Fibroblast of skin of back (primary cell): Measurements from ENCODE around the gene ABR.
"Not testable (repeated sequence)": the region's sequence is repeated elsewhere in the genome, so short reads cannot be mapped to it uniquely, and the experiment has no call there.

Experiments
- DNase-seq: peaks from one replicate; pipeline ENCODE4 v3.0.0-alpha.2; 2013

Gene ABR

GRCh38 chr17:1047879-1048470 lies 131.8 kb downstream of the ABR start:
- no peak for DNase-seq

GRCh38 chr17:1047177-1047878 lies 132.5 kb downstream of the ABR start:
- DNase-seq, result peak; percentile 53

- DNase-seq, result no peak
These were observed 134.3 kb downstream of the ABR start for GRCh38 chr17:1045456-1045855.

GRCh38 chr17:1044387-1045009 lies 135.3 kb downstream of the ABR start:
- DNase-seq, result not testable (repeated sequence)

- peak; percentile 63 for DNase-seq
These were observed 136.1 kb downstream of the ABR start for GRCh38 chr17:1043601-1044251.

GRCh38 chr17:1042486-1042885 lies 137.3 kb downstream of the ABR start:
- DNase-seq, result no peak

GRCh38 chr17:1041746-1042145 lies 138.0 kb downstream of the ABR start:
- no peak for DNase-seq

- no peak for DNase-seq
These were observed 139.6 kb downstream of the ABR start for GRCh38 chr17:1040216-1040600.

- peak; percentile 30 for DNase-seq
These were observed 140.1 kb downstream of the ABR start for GRCh38 chr17:1039511-1040215.

- no peak for DNase-seq
These were observed 140.7 kb downstream of the ABR start for GRCh38 chr17:1039123-1039507.

- no peak for DNase-seq
These were observed 141.2 kb downstream of the ABR start for GRCh38 chr17:1038459-1039122.

GRCh38 chr17:1037238-1037879 lies 142.4 kb downstream of the ABR start:
- no peak for DNase-seq

GRCh38 chr17:1036845-1037237 lies 142.9 kb downstream of the ABR start:
- DNase-seq, result no peak

- no peak for DNase-seq
These were observed 143.5 kb downstream of the ABR start for GRCh38 chr17:1036171-1036844.

GRCh38 chr17:1035546-1036170 lies 144.1 kb downstream of the ABR start:
- DNase-seq, result peak; percentile 30

- no peak for DNase-seq
These were observed 145.1 kb downstream of the ABR start for GRCh38 chr17:1034652-1035210.

- no peak for DNase-seq
These were observed 146.3 kb downstream of the ABR start for GRCh38 chr17:1033503-1033902.

GRCh38 chr17:1032391-1032790 lies 147.4 kb downstream of the ABR start:
- no peak for DNase-seq

- peak; percentile 46 for DNase-seq
These were observed 148.1 kb downstream of the ABR start for GRCh38 chr17:1031711-1032110.
